T-helper 1 cell treated with Interleukin-12 subunit alpha and Interleukin-12 subunit beta and Interleukin-4 antibody, amounts not matched to agents 30 μg/mL and 1 μg/mL, for 36 hours (primary cell): ENCODE data around the gene ZBTB16.

ENCODE experiments used
- H3K27ac Mint-ChIP-seq: one replicate; pipeline ENCODE4 v1.8.0; 2021; ENCODE audit warnings: mild to moderate bottlenecking, mixed read lengths
- H3K27me3 Mint-ChIP-seq: one replicate; pipeline ENCODE4 v1.8.0; 2021; ENCODE audit warnings: low read depth, mixed read lengths
- H3K36me3 Mint-ChIP-seq: one replicate; pipeline ENCODE4 v1.8.0; 2021; ENCODE audit warnings: low read depth, mixed read lengths
- H3K4me1 Mint-ChIP-seq: one replicate; pipeline ENCODE4 v1.8.0; 2021; ENCODE audit warnings: low read depth, mixed read lengths
- H3K4me3 Mint-ChIP-seq: one replicate; pipeline ENCODE4 v1.8.0; 2021; ENCODE audit warnings: mild to moderate bottlenecking, moderate library complexity, mixed read lengths
- H3K9me3 Mint-ChIP-seq: one replicate; pipeline ENCODE4 v1.8.0; 2021; ENCODE audit warnings: mixed read lengths

ZBTB16 gene

DNA sequence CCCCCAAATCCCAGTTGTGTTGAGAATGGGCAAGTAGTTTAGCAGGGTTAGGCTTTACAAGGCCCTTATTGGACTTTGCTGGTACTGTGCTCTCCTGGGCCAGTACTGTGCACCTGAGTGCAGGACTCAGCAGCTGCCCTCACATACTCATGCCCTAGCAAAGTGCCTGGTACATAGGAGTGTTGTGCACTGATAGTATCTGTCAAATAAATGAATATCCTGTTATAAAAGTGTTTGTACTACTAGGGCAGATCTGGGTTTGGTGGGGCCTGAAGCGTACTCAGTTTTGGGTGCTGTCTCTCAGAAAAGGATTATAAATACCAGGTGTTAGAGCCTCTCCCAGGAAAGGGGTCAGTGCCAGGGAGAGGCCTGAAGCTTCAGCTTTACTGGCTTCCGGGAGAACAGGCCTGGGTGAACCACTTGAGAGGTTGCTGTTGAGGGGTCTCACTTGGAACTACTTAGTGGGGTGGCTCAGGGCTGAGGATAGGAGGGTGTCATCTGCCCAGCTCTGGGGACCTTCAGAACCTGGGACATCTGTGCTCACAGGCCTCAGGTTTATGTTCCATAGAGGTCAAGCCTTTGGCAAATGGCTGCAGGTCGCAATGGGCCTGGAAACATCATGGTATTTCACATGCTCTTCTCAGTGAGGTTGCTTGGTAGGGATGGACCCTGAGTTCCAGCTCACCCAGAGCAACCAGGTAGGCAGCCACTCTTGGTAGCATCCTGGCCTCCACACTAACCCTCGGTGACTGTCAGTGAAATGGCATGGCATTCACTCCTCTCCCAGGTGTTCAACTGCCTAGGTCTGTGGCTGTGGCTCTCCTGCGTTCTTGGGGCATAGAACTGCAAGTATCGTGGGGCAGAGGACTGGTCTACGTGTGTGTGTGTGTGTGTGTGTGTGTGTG lies 106.1 kb downstream of the ZBTB16 start:
- peaks cover 46% of the 10 kb centered on the region for H3K4me1 Mint-ChIP-seq
- H3K27ac Mint-ChIP-seq, result no peak overlapping the region
- H3K27me3 Mint-ChIP-seq, result no peaks in the 10 kb centered on the region
- no peaks in the 10 kb centered on the region for H3K36me3 Mint-ChIP-seq
- no peaks in the 10 kb centered on the region for H3K9me3 Mint-ChIP-seq
- no peak overlapping the region for H3K4me3 Mint-ChIP-seq

DNA sequence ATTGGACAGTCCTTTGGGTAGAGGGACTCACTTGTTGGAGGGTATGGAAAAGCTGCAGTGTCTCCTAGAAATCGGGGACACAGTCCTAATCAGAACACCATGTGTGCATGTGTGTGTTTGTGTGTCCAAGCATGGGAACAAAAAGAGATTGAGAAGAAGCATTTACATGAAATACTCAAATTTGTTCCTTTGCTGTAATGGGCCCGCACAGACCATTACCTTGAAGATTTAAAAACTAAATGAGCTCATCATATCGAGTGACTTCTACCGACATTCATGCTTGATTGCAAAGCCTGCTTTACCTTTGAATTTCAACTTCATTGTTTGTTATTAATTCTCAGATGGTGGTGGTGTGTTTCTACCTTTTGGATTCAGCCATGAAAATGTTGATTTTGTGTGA lies 106.9 kb downstream of the ZBTB16 start:
- Mint-ChIP-seq H3K9me3 (no peaks in the 10 kb centered on the region), H3K4me1 (peaks cover 41% of the 10 kb centered on the region), H3K36me3 (no peaks in the 10 kb centered on the region), H3K4me3 (no peak overlapping the region), H3K27ac (peak overlapping the region; percentile 69), H3K27me3 (no peaks in the 10 kb centered on the region)

DNA sequence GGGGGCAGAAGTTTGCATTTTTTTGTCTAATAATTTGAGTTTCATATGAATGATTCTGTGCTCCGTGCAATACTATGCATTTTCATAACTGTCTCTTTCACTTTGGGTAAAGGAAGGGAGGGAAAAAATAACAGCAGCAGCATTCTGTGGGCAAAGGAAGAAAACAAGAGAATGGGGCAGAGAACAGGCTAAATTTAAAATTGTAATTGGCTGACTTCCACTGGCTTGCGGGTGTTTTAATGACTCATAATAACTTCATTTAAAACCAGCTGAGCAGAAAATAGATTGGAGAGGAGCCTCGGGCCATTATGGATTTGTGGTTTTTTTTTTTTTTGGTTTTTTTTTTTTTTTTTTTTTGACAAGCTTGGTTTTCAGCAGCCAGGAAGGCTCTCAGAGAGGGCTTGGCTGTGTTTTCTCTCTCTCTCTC lies 107.4 kb downstream of the ZBTB16 start:
- Mint-ChIP-seq H3K36me3 (no peaks in the 10 kb centered on the region), H3K4me1 (peaks cover 43% of the 10 kb centered on the region), H3K27ac (peak overlapping the region; percentile 69), H3K9me3 (no peaks in the 10 kb centered on the region), H3K4me3 (peak overlapping the region; percentile 41), H3K27me3 (no peaks in the 10 kb centered on the region)

DNA sequence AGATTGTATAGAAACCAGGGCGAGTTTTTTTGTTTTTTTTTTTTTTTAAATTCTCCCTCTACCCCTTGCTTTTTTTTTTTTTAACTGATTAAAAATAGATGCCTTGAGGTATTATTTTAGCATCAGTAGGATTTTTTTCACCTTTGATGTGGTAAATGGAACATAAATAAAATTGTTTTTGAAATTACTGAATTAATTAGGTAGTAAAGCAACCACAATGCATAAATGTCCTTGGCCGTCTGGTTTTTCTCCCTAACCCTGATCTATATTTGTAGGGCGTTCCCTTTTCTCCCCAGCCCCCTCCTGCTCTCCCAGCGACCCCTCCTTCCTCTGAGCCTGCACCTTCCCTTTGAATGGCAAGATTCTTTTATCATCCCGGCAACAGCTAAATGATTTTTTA lies 107.8 kb downstream of the ZBTB16 start:
- no peaks in the 10 kb centered on the region for H3K36me3 Mint-ChIP-seq
- H3K4me3 Mint-ChIP-seq, result peak overlapping the region; percentile 45
- H3K4me1 Mint-ChIP-seq, result peaks cover 47% of the 10 kb centered on the region
- H3K27ac Mint-ChIP-seq, result peak overlapping the region; percentile 73
- H3K27me3 Mint-ChIP-seq, result no peaks in the 10 kb centered on the region
- H3K9me3 Mint-ChIP-seq, result no peaks in the 10 kb centered on the region

DNA sequence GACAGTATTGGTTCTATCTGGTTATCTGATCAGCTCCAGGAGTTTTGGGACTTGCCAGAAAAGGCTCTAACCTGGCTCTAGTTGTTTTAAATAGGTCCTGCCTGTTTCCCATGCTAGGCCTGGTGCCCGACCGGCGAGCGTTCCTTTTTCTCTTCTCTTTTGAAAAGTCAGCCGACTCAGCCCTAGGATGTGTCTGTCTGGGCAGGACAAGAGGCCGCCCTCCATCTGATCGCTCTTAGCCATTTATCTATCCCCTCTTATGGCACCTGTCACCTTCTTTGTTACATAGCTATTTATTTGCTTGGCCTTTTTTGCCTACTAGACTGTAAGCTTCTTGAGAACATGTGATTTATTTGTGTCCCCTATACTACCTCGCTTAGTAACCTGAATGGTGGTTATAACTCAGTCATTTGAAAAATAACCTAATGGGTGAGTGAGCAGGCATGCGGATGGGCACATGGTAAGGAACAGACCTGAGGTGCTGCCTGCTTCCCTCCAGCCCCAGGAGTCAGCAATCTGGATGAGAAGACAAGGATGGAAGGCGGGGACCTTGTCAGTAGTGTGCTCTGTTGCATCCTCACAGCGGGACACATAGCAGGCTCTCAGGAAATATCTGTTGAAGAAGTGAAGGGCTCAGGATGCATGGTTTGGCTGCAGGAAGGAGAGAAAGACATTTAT lies 108.4 kb downstream of the ZBTB16 start:
- Mint-ChIP-seq H3K4me1 (peaks cover 53% of the 10 kb centered on the region), H3K27me3 (no peaks in the 10 kb centered on the region), H3K27ac (peak overlapping the region; percentile 73), H3K9me3 (no peaks in the 10 kb centered on the region), H3K36me3 (no peaks in the 10 kb centered on the region), H3K4me3 (peak overlapping the region; percentile 45)

DNA sequence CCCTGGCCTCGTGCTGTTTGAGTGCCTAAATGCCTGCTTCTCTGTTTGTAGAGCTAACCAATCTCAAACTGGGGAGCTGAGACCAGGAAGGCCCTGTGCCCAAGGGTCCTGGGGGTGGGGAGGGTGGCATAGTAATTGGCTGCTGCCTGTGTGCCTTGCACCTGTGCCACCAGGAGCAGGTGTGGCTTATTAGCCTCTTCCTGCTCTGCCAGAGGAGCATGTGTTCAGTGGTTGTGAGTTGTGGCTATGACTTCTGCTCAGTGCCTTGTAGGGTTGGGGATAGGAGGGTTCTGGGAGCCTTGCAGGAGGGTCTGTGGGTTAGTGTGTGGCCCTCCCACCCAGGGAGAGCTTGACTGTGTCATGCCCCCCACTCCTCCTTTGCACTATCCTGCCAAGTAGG lies 109.2 kb downstream of the ZBTB16 start:
- H3K27ac Mint-ChIP-seq, result no peak overlapping the region

DNA sequence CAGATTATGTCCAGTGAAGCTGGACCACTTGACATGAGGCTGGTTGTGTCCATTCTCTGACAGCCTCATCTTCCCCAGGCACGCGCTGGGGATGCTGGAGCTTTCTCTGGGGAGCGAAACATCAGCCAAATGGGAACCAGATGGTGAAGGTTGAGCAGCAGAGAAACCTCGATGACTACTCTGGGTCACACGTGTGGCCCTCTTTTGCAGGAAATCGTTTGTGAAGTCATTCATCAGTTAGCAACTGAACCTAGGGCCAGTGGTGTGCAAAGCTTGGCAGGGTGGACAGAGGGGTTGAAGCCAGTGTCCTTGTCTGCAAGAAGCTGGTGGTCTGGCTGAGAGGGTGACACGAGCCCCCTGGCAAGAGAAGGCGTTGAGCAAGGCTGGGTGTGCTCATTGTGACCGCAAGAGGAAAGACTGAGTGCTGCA lies 109.8 kb downstream of the ZBTB16 start:
- Mint-ChIP-seq H3K4me3 (no peak overlapping the region), H3K36me3 (no peaks in the 10 kb centered on the region), H3K27ac (no peak overlapping the region), H3K27me3 (peaks cover 3% of the 10 kb centered on the region), H3K4me1 (peaks cover 67% of the 10 kb centered on the region), H3K9me3 (no peaks in the 10 kb centered on the region)

More for the DNA sequence above, 109.2 kb downstream of the ZBTB16 start:
- Mint-ChIP-seq H3K4me1 (peaks cover 61% of the 10 kb centered on the region), H3K4me3 (peak overlapping the region; percentile 6), H3K36me3 (no peaks in the 10 kb centered on the region), H3K27me3 (peaks cover 3% of the 10 kb centered on the region), H3K9me3 (no peaks in the 10 kb centered on the region)

DNA sequence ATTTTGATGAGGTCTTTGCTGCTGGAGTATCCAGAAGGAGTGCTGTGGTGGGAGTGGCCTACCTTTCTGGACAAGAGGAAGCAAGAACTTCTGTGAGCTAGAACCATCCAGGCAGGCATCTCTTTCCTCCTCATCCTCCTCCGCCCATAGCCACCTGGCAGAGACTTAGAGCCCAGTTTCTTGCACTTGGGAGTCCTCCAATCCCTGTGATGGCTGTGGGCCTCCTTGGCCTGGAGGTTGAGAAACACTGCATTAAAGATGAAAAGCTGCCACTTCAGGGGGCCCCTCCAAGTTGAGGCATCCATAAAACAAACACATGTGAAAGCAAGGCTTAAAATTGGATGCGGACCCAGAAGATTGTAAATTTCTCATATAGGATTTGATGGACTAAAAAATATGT lies 110.3 kb downstream of the ZBTB16 start:
- no peak overlapping the region for H3K27ac Mint-ChIP-seq
- no peaks in the 10 kb centered on the region for H3K36me3 Mint-ChIP-seq
- peaks cover 3% of the 10 kb centered on the region for H3K27me3 Mint-ChIP-seq
- peaks cover 71% of the 10 kb centered on the region for H3K4me1 Mint-ChIP-seq
- H3K4me3 Mint-ChIP-seq, result no peak overlapping the region
- no peaks in the 10 kb centered on the region for H3K9me3 Mint-ChIP-seq

DNA sequence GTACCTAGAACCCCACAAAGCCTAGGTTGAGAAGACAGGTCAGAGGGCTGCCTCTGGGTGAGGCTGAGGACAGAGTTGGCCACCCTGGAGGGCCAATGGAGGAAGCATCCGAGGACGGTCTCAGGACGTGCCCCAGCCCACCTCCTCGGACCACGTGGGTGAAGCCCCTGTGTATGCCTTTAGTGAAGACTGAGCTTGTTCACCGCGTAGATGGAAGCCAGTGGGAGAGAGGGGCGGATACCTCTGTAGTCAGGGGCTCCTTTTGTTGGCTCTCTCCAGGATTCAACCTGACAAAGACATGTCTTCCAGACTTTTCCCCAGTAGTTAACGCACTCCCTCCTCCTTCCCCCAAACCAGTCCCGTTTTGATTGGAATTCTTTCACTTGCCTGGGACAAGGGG lies 110.7 kb downstream of the ZBTB16 start:
- Mint-ChIP-seq H3K27me3 (peaks cover 4% of the 10 kb centered on the region), H3K36me3 (no peaks in the 10 kb centered on the region), H3K4me1 (peaks cover 71% of the 10 kb centered on the region), H3K9me3 (no peaks in the 10 kb centered on the region), H3K4me3 (no peak overlapping the region), H3K27ac (no peak overlapping the region)

DNA sequence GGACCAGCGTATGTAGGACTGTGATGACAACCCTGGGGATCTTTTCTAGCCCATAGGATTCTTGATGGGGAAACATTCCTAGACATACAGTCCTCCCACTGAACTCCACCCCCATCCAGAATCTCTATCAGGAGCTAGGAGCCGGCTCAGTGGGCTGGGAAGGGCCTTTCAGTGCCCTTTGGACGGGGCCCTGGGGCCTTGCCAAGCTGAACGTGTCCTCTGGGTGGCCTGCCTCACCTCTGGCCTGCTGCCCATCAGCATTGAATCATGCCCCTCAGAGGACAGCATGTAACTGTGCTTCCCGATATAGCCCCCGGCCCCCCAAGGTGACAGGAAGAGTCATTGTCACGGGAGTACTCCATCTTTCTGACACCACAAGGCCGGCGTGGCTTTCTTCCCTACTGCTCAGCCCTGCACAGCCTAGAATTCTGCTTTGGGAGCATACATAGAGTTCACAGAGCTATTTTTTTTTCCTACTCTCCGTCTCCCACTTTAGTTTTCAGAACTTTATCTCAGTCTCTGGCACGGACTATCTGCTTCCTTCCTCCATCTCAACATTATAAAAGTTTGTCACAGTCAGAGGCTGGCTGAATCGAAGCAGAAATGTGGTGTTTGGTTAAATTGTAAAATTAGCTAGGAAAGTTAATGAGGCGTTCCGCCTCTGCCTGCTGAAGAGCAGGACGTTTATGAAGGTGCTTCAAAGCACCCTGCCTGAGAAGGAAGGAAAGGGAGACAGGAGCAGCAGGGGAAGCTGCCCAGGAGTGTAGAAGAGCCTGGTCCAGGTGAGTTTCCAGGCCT lies 111.9 kb downstream of the ZBTB16 start:
- Mint-ChIP-seq H3K9me3 (no peaks in the 10 kb centered on the region), H3K27me3 (peaks cover 16% of the 10 kb centered on the region), H3K4me3 (no peak overlapping the region), H3K4me1 (peaks cover 67% of the 10 kb centered on the region), H3K36me3 (no peaks in the 10 kb centered on the region), H3K27ac (no peak overlapping the region)

DNA sequence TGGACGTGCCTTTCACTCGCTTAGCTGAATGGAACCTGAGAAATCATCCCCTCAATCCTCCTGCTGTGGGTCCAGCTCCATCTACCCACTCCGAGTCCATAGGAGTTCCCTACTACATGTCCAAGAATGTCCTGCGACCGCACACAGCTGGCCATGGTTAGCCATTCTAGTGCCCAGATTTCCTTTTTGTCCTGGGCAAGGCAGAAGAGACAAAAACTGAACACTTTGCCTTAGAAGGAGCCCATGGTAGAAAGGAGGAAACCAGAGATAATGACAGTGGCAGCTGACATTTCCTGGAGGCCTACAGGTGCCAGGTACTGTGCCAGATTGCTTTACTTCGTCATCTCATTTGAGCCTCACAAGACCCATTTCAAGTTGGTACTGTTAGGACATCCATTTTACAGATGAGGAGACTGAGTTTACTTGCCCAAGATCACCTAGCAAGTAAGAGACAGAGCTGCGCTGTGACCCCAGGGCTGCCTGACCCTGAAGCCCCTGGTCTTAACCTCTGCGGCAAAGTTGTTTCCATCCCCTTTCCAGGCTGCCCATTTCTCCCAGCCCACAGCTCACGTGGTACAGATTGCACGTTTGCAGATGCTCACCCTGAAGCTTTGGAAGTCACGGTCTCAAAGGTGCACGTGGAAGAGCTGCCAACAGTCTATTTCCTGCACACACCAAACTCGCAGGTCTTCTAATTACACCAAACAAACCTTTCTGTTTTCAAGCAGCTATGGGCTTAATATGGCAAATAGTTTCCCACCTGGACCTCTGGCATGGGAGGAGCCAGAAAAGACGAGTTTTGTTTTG lies 112.7 kb downstream of the ZBTB16 start:
- H3K4me1 Mint-ChIP-seq, result peaks cover 59% of the 10 kb centered on the region
- peaks cover 17% of the 10 kb centered on the region for H3K27me3 Mint-ChIP-seq

DNA sequence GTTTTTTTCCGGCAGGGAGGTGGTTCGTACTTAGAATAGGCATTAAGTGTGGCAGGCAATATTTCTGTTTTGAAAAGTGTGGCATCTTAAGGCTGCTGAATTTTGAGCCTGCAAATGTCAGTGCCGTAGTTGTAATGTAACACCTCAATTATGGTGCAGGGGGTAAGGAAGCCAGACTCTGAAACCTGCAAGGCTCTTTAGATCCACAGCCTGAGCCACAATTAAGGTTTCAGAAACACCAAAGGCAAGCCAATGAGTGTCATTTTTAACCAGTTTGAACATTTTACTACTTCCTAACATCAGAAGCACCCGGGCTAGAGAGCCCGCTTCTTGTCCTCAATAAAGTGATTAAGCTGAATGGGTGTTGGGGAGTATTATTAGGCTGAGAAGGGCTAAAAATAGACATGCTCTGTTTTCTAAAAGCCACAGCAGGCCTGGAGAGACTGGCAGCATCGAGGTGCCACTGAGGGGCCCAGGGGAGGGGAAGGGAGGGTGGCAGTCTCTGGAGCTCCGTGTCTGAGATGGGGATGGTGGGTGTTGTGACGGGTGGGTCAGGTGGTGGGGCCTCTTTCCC lies 113.4 kb downstream of the ZBTB16 start:
- no peaks in the 10 kb centered on the region for H3K9me3 Mint-ChIP-seq
- H3K4me1 Mint-ChIP-seq, result peaks cover 52% of the 10 kb centered on the region
- peaks cover 17% of the 10 kb centered on the region for H3K27me3 Mint-ChIP-seq
- peak overlapping the region; percentile 18 for H3K4me3 Mint-ChIP-seq
- H3K27ac Mint-ChIP-seq, result peak overlapping the region; percentile 81
- no peaks in the 10 kb centered on the region for H3K36me3 Mint-ChIP-seq

More for the DNA sequence above, 112.7 kb downstream of the ZBTB16 start:
- peak overlapping the region; percentile 18 for H3K4me3 Mint-ChIP-seq
- H3K36me3 Mint-ChIP-seq, result no peaks in the 10 kb centered on the region
- H3K27ac Mint-ChIP-seq, result peak overlapping the region; percentile 81
- H3K9me3 Mint-ChIP-seq, result no peaks in the 10 kb centered on the region

DNA sequence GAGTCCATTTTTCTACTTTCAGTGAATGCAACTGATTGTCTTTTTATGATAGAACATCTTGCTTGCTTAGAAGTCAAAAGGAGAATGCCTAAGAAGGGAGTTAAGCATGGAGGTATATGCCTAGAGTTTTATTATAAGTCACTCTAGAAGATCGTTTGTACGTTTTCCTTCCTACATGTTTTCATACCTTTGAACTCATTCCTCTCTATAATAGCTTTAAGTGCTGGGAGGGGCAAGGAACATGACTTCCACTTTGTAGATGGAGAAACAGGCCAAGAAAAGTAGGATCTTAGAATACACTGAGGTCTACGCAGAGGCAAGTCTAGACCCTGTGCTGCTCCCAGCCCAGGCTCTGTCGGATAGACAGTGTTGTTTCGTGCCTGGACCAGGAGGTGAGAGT lies 114.3 kb downstream of the ZBTB16 start:
- no peak overlapping the region for H3K27ac Mint-ChIP-seq
- no peaks in the 10 kb centered on the region for H3K9me3 Mint-ChIP-seq
- peaks cover 49% of the 10 kb centered on the region for H3K4me1 Mint-ChIP-seq
- no peaks in the 10 kb centered on the region for H3K36me3 Mint-ChIP-seq
- peaks cover 17% of the 10 kb centered on the region for H3K27me3 Mint-ChIP-seq
- H3K4me3 Mint-ChIP-seq, result no peak overlapping the region
